ENCODE results near the gene MAPK4. TPM values are rescaled to one million over a fixed set of nuclear protein-coding genes. Genes with fewer than 3 reads are reported as not detected.
A peak's percentile ranks its signal among the peaks of the same experiment; 100 is the strongest.

MAPK4 gene
- total RNA-seq, 2 donors from 2014 or later: 10.6 to 12.6 TPM

GRCh38 chr18:50586710-50587109, 26.8 kb downstream of the MAPK4 start:
- no peak overlapping the region for H3K27ac ChIP-seq
- TF ChIP-seq POLR2AphosphoS5 (IDR thresholded peaks at IDR 0.05) (no peak), POLR2A (IDR thresholded peaks at IDR 0.05) (no peak), CTCF (IDR thresholded peaks at IDR 0.05) (peak in 1 of 4 experiments; percentile 8)
- H3K9me3 ChIP-seq: no peaks in the 10 kb centered on the region
- H3K4me1 ChIP-seq (replicated peaks): no peaks in the 10 kb centered on the region
- no peak overlapping the region for H3K4me3 ChIP-seq
- intact Hi-C loops (cut with DNase I): no loop called here
- H3K36me3 ChIP-seq: no peaks in the 10 kb centered on the region
- DNase-seq (ENCODE audit: low spot score): no peak
- no peaks in the 10 kb centered on the region for H3K27me3 ChIP-seq (replicated peaks; ENCODE audit: insufficient read depth)

- H3K4me1 ChIP-seq (replicated peaks): no peaks in the 10 kb centered on the region
- H3K36me3 ChIP-seq: no peaks in the 10 kb centered on the region
- H3K9me3 ChIP-seq: no peaks in the 10 kb centered on the region
- H3K27me3 ChIP-seq (replicated peaks; ENCODE audit: insufficient read depth): no peaks in the 10 kb centered on the region
- 65% methylated on average over 3 of the region's 3 CpGs for WGBS
- TF ChIP-seq CTCF (IDR thresholded peaks at IDR 0.05) (no peak), POLR2AphosphoS5 (IDR thresholded peaks at IDR 0.05) (peak; percentile 32), POLR2A (IDR thresholded peaks at IDR 0.05) (no peak)
- intact Hi-C loops (cut with DNase I): no loop called here
- no peak overlapping the region for H3K27ac ChIP-seq
- no peak overlapping the region for H3K4me3 ChIP-seq
- no peak for DNase-seq (ENCODE audit: low spot score)
Measured at GRCh38 chr18:50590593-50590992, 30.7 kb downstream of the MAPK4 start.

GRCh38 chr18:50594012-50594411, 34.1 kb downstream of the MAPK4 start:
- H3K36me3 ChIP-seq: no peaks in the 10 kb centered on the region
- H3K27ac ChIP-seq: no peak overlapping the region
- no peaks in the 10 kb centered on the region for H3K27me3 ChIP-seq (replicated peaks; ENCODE audit: insufficient read depth)
- no peaks in the 10 kb centered on the region for H3K4me1 ChIP-seq (replicated peaks)
- no peaks in the 10 kb centered on the region for H3K9me3 ChIP-seq
- WGBS: 94% methylated on average over 5 of the region's 5 CpGs
- no peak for DNase-seq (ENCODE audit: low spot score)
- H3K4me3 ChIP-seq: no peak overlapping the region
- no peak for TF ChIP-seq POLR2AphosphoS5 (IDR thresholded peaks at IDR 0.05)
- intact Hi-C loops (cut with DNase I): no loop called here

GRCh38 chr18:50594942-50595341, 35.1 kb downstream of the MAPK4 start:
- Histone ChIP-seq H3K4me3 (no peak overlapping the region), H3K27ac (no peak overlapping the region), H3K36me3 (no peaks in the 10 kb centered on the region), H3K27me3 (replicated peaks; ENCODE audit: insufficient read depth) (no peaks in the 10 kb centered on the region), H3K4me1 (replicated peaks) (no peaks in the 10 kb centered on the region), H3K9me3 (no peaks in the 10 kb centered on the region)
- 47% methylated on average over 4 of the region's 4 CpGs for WGBS
- intact Hi-C loops (cut with DNase I): no loop called here
- DNase-seq (ENCODE audit: low spot score): no peak
- no peak for TF ChIP-seq POLR2AphosphoS5 (IDR thresholded peaks at IDR 0.05)
- TF ChIP-seq POLR2A (IDR thresholded peaks at IDR 0.05): no peak
- TF ChIP-seq CTCF (IDR thresholded peaks at IDR 0.05): no peak

- TF ChIP-seq POLR2AphosphoS5 (IDR thresholded peaks at IDR 0.05): no peak
- TF ChIP-seq POLR2A (IDR thresholded peaks at IDR 0.05): no peak
- no peak for TF ChIP-seq CTCF (IDR thresholded peaks at IDR 0.05)
- DNase-seq (ENCODE audit: low spot score): no peak
- Histone ChIP-seq H3K4me1 (replicated peaks) (no peaks in the 10 kb centered on the region), H3K36me3 (no peaks in the 10 kb centered on the region), H3K9me3 (no peaks in the 10 kb centered on the region), H3K27me3 (replicated peaks; ENCODE audit: insufficient read depth) (no peaks in the 10 kb centered on the region), H3K4me3 (no peak overlapping the region), H3K27ac (no peak overlapping the region)
- intact Hi-C loops (cut with DNase I): no loop called here
- WGBS: 93% methylated on average over 3 of the region's 3 CpGs
Measured at GRCh38 chr18:50602466-50602865, 42.6 kb downstream of the MAPK4 start.

Measured in prostate gland (tissue), 2 donors.